HepG2 (cell line): ENCODE results near the gene APOM. TPM values are rescaled to one million over a fixed set of nuclear protein-coding genes. Genes with fewer than 3 reads are reported as not detected.

Experiments
- ATAC-seq: fragments of 200-7000 bp; cut with Tn5 transposase; 3 replicates; pipeline ENCODE4 v1.9.1; 2020; ENCODE audit warnings: mild to moderate bottlenecking, moderate library complexity
- BruUV-seq: library from RNA; stranded (reverse); fragments of 400-500 nt; replicated peaks from 2 replicates; lab custom pipeline; 2021; lab: Mats Ljungman, UMichigan
- CTCF ChIA-PET: fragments of 300-600 bp; formaldehyde crosslinking; extraction: SDS; loops from one replicate; lab custom pipeline; 2021; ENCODE audit warnings: low total read pairs, inconsistent platforms, low intra/inter-chr PET ratio; lab: Yijun Ruan, JAX
- POLR2A ChIA-PET: fragments of 350-600 bp; sonication (Branson Sonifier 250); formaldehyde crosslinking; loops from one replicate; lab custom pipeline; 2020; ENCODE audit warnings: antibody characterized with exemption, inconsistent platforms; lab: Yijun Ruan, JAX
- DNase-seq: peaks from one replicate; pipeline ENCODE4 v3.0.0-alpha.2; 2015; ENCODE audit warnings: low spot score
- FAIRE-seq: peaks from 3 replicates; lab custom pipeline; 2011; peaks lifted over from hg19 to GRCh38; lab: Jason Lieb, UNC
- H2AFZ ChIP-seq: one replicate; pipeline ENCODE4 v1.6.1; 2011; ENCODE audit warnings: low read length, inconsistent platforms
- H3K27ac ChIP-seq: fragments of 300-600 bp; 3 replicates; pipeline ENCODE4 v1.8.0; 2011; ENCODE audit warnings: mixed run types, mild to moderate bottlenecking, mixed read lengths, low read length, inconsistent platforms; ENCODE audit not compliant: insufficient read depth; ENCODE audit errors: extremely low read length
- H3K27me3 ChIP-seq, 2 experiments: fragments of 200-600 bp in 1 of 2; 2 replicates in 1 of 2; 3 replicates in 1 of 2; pipeline versions ENCODE4 v1.6.0 to v1.8.0; 2011; ENCODE audit warnings: low read length in 2 of 2, mild to moderate bottlenecking in 2 of 2, moderate library complexity in 2 of 2, inconsistent platforms in 1 of 2; ENCODE audit not compliant: insufficient read depth in 2 of 2, control insufficient read depth in 1 of 2
- H3K36me3 ChIP-seq, 2 experiments: fragments of 200-600 bp in 1 of 2; replicated peaks in 1 of 2; 2 replicates in 1 of 2; 3 replicates in 1 of 2; pipeline versions ENCODE4 v1.5.1 to v1.8.0; 2011; ENCODE audit warnings: low read length in 2 of 2, inconsistent platforms in 1 of 2; ENCODE audit not compliant: insufficient read depth in 2 of 2, control insufficient read depth in 1 of 2
- H3K4me1 ChIP-seq: 2 replicates; pipeline ENCODE4 v1.5.1; 2012; ENCODE audit warnings: low read length, inconsistent platforms; ENCODE audit not compliant: insufficient read depth
- H3K4me2 ChIP-seq: 2 replicates; pipeline ENCODE4 v1.6.0; 2011; ENCODE audit warnings: low read depth, low read length, inconsistent platforms
- H3K4me3 ChIP-seq, 3 experiments: fragments of 200-600 bp in 1 of 3; sonication (generic), shearing (Covaris generic) in 1 of 3; replicated peaks in 1 of 3; 2 replicates each; pipeline ENCODE4 v1.5.1; 2011 to 2016; ENCODE audit warnings: low read length in 3 of 3, inconsistent platforms in 2 of 3, low read depth in 2 of 3, mild to moderate bottlenecking in 2 of 3, control low read depth in 1 of 3, mixed read lengths in 1 of 3; ENCODE audit not compliant: insufficient read depth in 1 of 3
- H3K79me2 ChIP-seq: one replicate; pipeline ENCODE4 v1.6.1; 2011; ENCODE audit warnings: low read length, inconsistent platforms; ENCODE audit not compliant: insufficient read depth
- H3K9ac ChIP-seq: 2 replicates; pipeline ENCODE4 v1.6.0; 2011; ENCODE audit warnings: mild to moderate bottlenecking, low read depth, low read length, inconsistent platforms; ENCODE audit not compliant: insufficient read depth
- H3K9me3 ChIP-seq: 2 replicates; pipeline ENCODE4 v1.5.1; 2012; ENCODE audit warnings: mild to moderate bottlenecking, low read length
- H4K20me1 ChIP-seq: 2 replicates; pipeline ENCODE4 v1.6.0; 2011; ENCODE audit warnings: inconsistent platforms, mild to moderate bottlenecking, low read length, moderate library complexity; ENCODE audit not compliant: insufficient read depth
- AGO1 ChIP-seq: fragments of 200-400 bp; formaldehyde crosslinking; IDR thresholded peaks from 2 replicates; pipeline ENCODE4 v1.6.1; 2017; ENCODE audit warnings: mild to moderate bottlenecking, low read depth, low read length, moderate library complexity; ENCODE audit not compliant: poor library complexity, severe bottlenecking
- CENPT ChIP-seq: sonication (generic); formaldehyde crosslinking; IDR thresholded peaks from 2 replicates; pipeline ENCODE4 v1.8.0; 2022; ENCODE audit warnings: low read depth, mild to moderate bottlenecking, moderate library complexity, missing genetic modification reagents
- ELF1 ChIP-seq: sonication (generic); formaldehyde crosslinking; IDR thresholded peaks from 2 replicates; pipeline ENCODE4 v1.4.0; 2020; ENCODE audit warnings: missing genetic modification reagents
- FOXA1 ChIP-seq, 2 experiments: fragments of 450-650 bp in 1 of 2; sonication (generic) in 1 of 2; formaldehyde crosslinking in 1 of 2; IDR thresholded peaks; 2 replicates each; pipeline versions ENCODE4 v1.4.0 to v1.6.1; 2016 to 2020; ENCODE audit warnings: missing genetic modification reagents in 1 of 2
- FOXC1 ChIP-seq: sonication (generic); formaldehyde crosslinking; IDR thresholded peaks from 2 replicates; pipeline ENCODE4 v1.8.0; 2022; ENCODE audit warnings: mild to moderate bottlenecking, missing genetic modification reagents, borderline replicate concordance
- GABPB1 ChIP-seq: IDR thresholded peaks from 2 replicates; pipeline ENCODE4 v1.6.1; 2016; ENCODE audit warnings: mild to moderate bottlenecking, missing genetic modification reagents, moderate library complexity, missing compliant biosample characterization
- KDM5A ChIP-seq: fragments of 200-600 bp; sonication (generic); IDR thresholded peaks from 2 replicates; pipeline ENCODE4 v1.7.0; 2018; ENCODE audit warnings: antibody characterized with exemption, mild to moderate bottlenecking, low read length, borderline replicate concordance
- KLF6 ChIP-seq: IDR thresholded peaks from 2 replicates; pipeline ENCODE4 v1.8.0; 2016; ENCODE audit warnings: missing biosample characterization, missing genetic modification reagents
- NFIC ChIP-seq: IDR thresholded peaks from 2 replicates; pipeline ENCODE4 v1.6.1; 2012; ENCODE audit warnings: mild to moderate bottlenecking, low read length, inconsistent platforms
- SCMH1 ChIP-seq: sonication (generic); formaldehyde crosslinking; IDR thresholded peaks from 2 replicates; pipeline ENCODE4 v1.9.0; 2021; ENCODE audit warnings: missing genetic modification reagents, mild to moderate bottlenecking, borderline replicate concordance
- TCF12 ChIP-seq, 2 experiments: fragments of 450-650 bp in 1 of 2; sonication (generic) in 1 of 2; formaldehyde crosslinking in 1 of 2; IDR thresholded peaks; 2 replicates each; pipeline versions ENCODE4 v1.6.1 to v1.8.0; 2017 to 2022; ENCODE audit warnings: antibody characterized with exemption in 1 of 2, mild to moderate bottlenecking in 1 of 2, missing genetic modification reagents in 1 of 2, moderate library complexity in 1 of 2
- ZNF337 ChIP-seq: sonication (generic); formaldehyde crosslinking; IDR thresholded peaks from 2 replicates; pipeline ENCODE4 v1.5.1; 2020; ENCODE audit warnings: missing genetic modification reagents, low read depth, mild to moderate bottlenecking, borderline replicate concordance
- ZNF747 ChIP-seq: sonication (generic); formaldehyde crosslinking; IDR thresholded peaks from 2 replicates; pipeline ENCODE4 v1.8.1; 2023; ENCODE audit warnings: missing genetic modification reagents, mild to moderate bottlenecking, borderline replicate concordance
- WGBS: methylation state at CpG from one replicate; pipeline ENCODE4 v1.1.6; 2017; ENCODE audit warnings: low lambda C conversion rate; 5-methylcytosine and 5-hydroxymethylcytosine counted together
- in situ Hi-C: cut with HindIII; loops from 2 replicates; pipeline ENCODE4 v1.10.0; 2017; ENCODE audit warnings: low pct_unique_long_range_greater_than_20kb; ENCODE audit not compliant: extremely low pct_ligation_motif_present
- intact Hi-C: fragments of 100-400 bp; cut with micrococcal nuclease; formaldehyde crosslinking; loops from one replicate; pipeline ENCODE4 v1.10.0; 2022; ENCODE audit not compliant: unreplicated experiment
- polyA plus RNA-seq, 8 experiments: library from polyadenylated mRNA; depleted of rRNA in 3 of 8; stranded (reverse) in 7 of 8; unstranded in 1 of 8; fragments of >200 nt; fragmentation: Illumina TruSeq in 4 of 8; extraction: Trizol in 4 of 8; gene quantifications; 2 replicates each; pipeline versions ENCODE4 v1.2.1 to v1.2.3, GENCODE V29; 2011 to 2016; ENCODE audit warnings: low read depth in 4 of 8, missing spikeins in 1 of 8, mixed read lengths in 1 of 8; ENCODE audit not compliant: insufficient read depth in 1 of 8
- total RNA-seq, 5 experiments: library from RNA; depleted of rRNA; stranded (reverse); fragments of >200 nt; fragmentation: Illumina TruSeq; extraction: Trizol; gene quantifications; 2 replicates each; pipeline ENCODE4 v1.2.3, GENCODE V29; 2016; ENCODE audit warnings: low read depth in 1 of 5
- TF ChIP-seq, protein P1 (sequence below): sonication (generic); formaldehyde crosslinking; IDR thresholded peaks from 2 replicates; pipeline ENCODE4 v1.5.1; 2020; ENCODE audit warnings: mild to moderate bottlenecking, missing genetic modification reagents, moderate library complexity
- TF ChIP-seq, protein P2 (sequence below), 2 experiments: sonication (generic) in 1 of 2; formaldehyde crosslinking in 1 of 2; IDR thresholded peaks; 2 replicates each; pipeline versions ENCODE4 v1.4.0 to v1.6.1; 2016 to 2020; ENCODE audit warnings: borderline replicate concordance in 1 of 2, low read depth in 1 of 2, mild to moderate bottlenecking in 1 of 2, missing genetic modification reagents in 1 of 2
- TF ChIP-seq, protein P3 (sequence below): sonication (generic); formaldehyde crosslinking; IDR thresholded peaks from 2 replicates; pipeline ENCODE4 v1.4.0; 2020; ENCODE audit warnings: missing genetic modification reagents, borderline replicate concordance

Gene APOM
- total and polyA plus RNA-seq, 2 of the 13 experiments (the other 11 are each of a cell fraction or from before 2014, with no cell fraction given): 98.2 to 1,140 TPM

DNA sequence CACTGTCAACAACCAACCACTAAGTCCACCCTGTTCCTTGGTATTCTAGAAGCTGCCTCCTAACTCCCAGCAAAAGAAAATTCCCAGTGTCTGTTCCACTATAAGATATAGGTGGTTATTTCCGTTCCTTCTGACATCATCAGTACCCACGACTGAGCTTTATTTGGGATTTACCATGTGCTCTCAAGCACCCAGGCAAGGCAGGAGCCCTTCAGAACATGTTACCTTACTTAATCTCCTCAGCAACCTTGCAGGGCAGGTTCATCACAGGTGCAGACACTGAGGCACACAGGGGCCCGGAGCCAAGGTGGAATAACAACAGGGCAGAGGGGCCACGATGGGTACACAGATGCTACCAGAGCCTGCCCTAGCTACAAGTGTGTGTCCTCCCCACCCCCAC, 36.7 kb downstream of the APOM start:
- no peak for DNase-seq
- Histone ChIP-seq H3K9ac (no peak overlapping the region), H3K79me2 (no peaks in the 10 kb centered on the region), H3K4me3 (no peak overlapping the region), H3K9me3 (no peaks in the 10 kb centered on the region), H3K36me3 (peaks cover 56 to 84% of the 10 kb centered on the region in 2 experiments), H3K4me1 (peaks cover 12% of the 10 kb centered on the region; the same call in 1 of the 2 replicates), H3K4me2 (no peak overlapping the region), H3K27me3 (no peaks in the 10 kb centered on the region), H2AFZ (no peak overlapping the region), H4K20me1 (no peaks in the 10 kb centered on the region), H3K27ac (no peak overlapping the region)
- in situ Hi-C loops: no loop called here
- BruUV-seq: no TSS peak
- ChIA-PET CTCF (no interaction called here), POLR2A (interaction anchor here (0.6 to 4.9 kb wide), 3 partner anchors 10 to 135 kb away, joined by 3 to 22 read pairs (median 4); partner anchors contain the start of genes ABHD16A, HSPA1B and MSH5)
- intact Hi-C loops: no loop called here
- no peak for ATAC-seq
- no peak for FAIRE-seq
- 91% methylated on average over 4 of the region's 4 CpGs for WGBS
- TF ChIP-seq NFIC (no peak), ZNF337 (CRISPR knock-in tag) (no peak), ZNF747 (CRISPR knock-in tag) (no peak), TCF12 (IDR thresholded peaks at IDR 0.05) (no peak), TCF12 (CRISPR knock-in tag; IDR thresholded peaks at IDR 0.05) (no peak), KDM5A (no peak), AGO1 (no peak), ELF1 (CRISPR knock-in tag) (no peak), GABPB1 (CRISPR knock-in tag) (no peak), FOXA1 (IDR thresholded peaks at IDR 0.05) (no peak), FOXA1 (CRISPR knock-in tag; IDR thresholded peaks at IDR 0.05) (no peak), KLF6 (CRISPR knock-in tag) (no peak), CENPT (CRISPR knock-in tag) (no peak), FOXC1 (no peak), SCMH1 (CRISPR knock-in tag) (no peak)
- TF ChIP-seq, protein P1, sequence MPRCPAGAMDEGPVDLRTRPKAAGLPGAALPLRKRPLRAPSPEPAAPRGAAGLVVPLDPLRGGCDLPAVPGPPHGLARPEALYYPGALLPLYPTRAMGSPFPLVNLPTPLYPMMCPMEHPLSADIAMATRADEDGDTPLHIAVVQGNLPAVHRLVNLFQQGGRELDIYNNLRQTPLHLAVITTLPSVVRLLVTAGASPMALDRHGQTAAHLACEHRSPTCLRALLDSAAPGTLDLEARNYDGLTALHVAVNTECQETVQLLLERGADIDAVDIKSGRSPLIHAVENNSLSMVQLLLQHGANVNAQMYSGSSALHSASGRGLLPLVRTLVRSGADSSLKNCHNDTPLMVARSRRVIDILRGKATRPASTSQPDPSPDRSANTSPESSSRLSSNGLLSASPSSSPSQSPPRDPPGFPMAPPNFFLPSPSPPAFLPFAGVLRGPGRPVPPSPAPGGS (CRISPR knock-in tag): no peak
- TF ChIP-seq, protein P2, sequence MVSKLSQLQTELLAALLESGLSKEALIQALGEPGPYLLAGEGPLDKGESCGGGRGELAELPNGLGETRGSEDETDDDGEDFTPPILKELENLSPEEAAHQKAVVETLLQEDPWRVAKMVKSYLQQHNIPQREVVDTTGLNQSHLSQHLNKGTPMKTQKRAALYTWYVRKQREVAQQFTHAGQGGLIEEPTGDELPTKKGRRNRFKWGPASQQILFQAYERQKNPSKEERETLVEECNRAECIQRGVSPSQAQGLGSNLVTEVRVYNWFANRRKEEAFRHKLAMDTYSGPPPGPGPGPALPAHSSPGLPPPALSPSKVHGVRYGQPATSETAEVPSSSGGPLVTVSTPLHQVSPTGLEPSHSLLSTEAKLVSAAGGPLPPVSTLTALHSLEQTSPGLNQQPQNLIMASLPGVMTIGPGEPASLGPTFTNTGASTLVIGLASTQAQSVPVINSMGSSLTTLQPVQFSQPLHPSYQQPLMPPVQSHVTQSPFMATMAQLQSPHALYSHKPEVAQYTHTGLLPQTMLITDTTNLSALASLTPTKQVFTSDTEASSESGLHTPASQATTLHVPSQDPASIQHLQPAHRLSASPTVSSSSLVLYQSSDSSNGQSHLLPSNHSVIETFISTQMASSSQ (IDR thresholded peaks at IDR 0.05; ENCODE audit: low read depth): no peak
- TF ChIP-seq, protein P2 (CRISPR knock-in tag; IDR thresholded peaks at IDR 0.05; ENCODE audit: borderline replicate concordance): no peak
- TF ChIP-seq, protein P3, sequence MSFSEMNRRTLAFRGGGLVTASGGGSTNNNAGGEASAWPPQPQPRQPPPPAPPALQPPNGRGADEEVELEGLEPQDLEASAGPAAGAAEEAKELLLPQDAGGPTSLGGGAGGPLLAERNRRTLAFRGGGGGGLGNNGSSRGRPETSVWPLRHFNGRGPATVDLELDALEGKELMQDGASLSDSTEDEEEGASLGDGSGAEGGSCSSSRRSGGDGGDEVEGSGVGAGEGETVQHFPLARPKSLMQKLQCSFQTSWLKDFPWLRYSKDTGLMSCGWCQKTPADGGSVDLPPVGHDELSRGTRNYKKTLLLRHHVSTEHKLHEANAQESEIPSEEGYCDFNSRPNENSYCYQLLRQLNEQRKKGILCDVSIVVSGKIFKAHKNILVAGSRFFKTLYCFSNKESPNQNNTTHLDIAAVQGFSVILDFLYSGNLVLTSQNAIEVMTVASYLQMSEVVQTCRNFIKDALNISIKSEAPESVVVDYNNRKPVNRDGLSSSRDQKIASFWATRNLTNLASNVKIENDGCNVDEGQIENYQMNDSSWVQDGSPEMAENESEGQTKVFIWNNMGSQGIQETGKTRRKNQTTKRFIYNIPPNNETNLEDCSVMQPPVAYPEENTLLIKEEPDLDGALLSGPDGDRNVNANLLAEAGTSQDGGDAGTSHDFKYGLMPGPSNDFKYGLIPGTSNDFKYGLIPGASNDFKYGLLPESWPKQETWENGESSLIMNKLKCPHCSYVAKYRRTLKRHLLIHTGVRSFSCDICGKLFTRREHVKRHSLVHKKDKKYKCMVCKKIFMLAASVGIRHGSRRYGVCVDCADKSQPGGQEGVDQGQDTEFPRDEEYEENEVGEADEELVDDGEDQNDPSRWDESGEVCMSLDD: no peak
